Mucosa of gallbladder (tissue), 1 donor: ENCODE results near the gene GFRAL. TPM values are rescaled to one million over a fixed set of nuclear protein-coding genes. Genes with fewer than 3 reads are reported as not detected.
"Not testable (repeated sequence)": the region's sequence is repeated elsewhere in the genome, so short reads cannot be mapped to it uniquely, and the experiment has no call there.

Experiments
- DNase-seq: peaks from one replicate; pipeline ENCODE4 v3.0.0-alpha.2; 2020; ENCODE audit warnings: low spot score
- total RNA-seq: library from RNA; stranded (reverse); gene quantifications from one replicate; pipeline ENCODE4 v1.2.1, GENCODE V29; 2021
- donor health status: DM: no; HTN: no; CAD: no.

Gene GFRAL, protein sequence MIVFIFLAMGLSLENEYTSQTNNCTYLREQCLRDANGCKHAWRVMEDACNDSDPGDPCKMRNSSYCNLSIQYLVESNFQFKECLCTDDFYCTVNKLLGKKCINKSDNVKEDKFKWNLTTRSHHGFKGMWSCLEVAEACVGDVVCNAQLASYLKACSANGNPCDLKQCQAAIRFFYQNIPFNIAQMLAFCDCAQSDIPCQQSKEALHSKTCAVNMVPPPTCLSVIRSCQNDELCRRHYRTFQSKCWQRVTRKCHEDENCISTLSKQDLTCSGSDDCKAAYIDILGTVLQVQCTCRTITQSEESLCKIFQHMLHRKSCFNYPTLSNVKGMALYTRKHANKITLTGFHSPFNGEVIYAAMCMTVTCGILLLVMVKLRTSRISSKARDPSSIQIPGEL
- total RNA-seq = not detected

DNA sequence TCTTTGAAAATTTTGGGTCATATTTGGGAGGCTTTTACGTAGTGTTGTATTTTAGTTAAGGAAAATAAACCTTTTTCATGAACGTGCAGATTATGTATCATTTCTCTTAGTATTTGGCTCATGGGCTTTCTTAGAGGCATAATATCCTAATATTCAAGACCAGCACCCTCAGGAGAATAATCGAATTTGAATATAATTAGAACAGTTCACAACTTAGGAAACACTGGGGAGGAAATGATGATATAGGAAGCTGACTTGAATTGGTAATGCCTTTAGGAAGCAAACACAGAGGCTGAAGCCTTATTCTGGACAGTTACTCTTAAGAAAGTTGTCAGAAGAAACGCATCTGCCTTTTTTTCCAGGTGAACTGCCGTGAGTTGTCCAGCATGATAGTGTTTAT is at the start of gene GFRAL:
Gene GFRAL, plus strand, starts transcription at position 301 of the 400 bp plus-strand sequence. Its CDS starts 86 bp downstream, at position 387.
- no peak for DNase-seq

DNA sequence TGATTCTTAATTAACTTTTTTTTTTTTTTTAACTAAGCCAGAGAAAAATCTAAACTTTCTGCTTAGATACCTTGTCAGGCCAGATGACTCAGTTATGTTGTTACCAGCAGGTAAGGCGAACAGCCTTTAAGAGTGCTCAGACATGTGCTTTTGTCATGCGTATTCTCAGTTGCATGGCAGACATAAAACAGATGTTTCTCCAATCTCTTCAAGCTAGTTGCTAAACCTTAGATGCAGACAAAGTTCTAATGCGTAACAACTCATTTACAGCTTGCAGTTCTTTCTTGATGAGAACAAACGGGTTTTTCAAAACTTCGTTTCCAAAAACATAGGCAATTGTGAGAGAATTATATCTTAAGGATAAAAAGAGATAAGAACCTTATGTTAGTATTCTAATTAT is 49.6 kb upstream of the GFRAL start:
- no peak for DNase-seq

DNA sequence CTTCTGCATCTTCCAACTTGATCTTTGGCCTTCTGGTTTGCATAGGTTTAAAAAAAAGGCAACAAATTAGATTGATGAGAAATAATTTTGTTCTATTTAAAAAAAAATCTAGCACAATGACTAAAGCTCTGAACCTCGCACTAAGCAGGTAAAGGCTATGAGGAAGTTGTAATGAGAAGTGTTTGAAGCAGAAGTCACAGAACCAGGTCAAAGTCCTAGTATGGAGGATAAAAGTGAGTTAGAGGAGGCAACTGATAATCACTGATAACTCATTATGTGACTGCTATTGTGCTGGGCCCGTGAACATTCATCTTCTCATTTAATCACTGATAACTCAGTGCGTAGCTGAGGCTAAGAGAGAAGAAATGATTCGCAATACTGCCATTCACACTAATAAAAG is 46.1 kb upstream of the GFRAL start:
- peak; percentile 13 for DNase-seq

DNA sequence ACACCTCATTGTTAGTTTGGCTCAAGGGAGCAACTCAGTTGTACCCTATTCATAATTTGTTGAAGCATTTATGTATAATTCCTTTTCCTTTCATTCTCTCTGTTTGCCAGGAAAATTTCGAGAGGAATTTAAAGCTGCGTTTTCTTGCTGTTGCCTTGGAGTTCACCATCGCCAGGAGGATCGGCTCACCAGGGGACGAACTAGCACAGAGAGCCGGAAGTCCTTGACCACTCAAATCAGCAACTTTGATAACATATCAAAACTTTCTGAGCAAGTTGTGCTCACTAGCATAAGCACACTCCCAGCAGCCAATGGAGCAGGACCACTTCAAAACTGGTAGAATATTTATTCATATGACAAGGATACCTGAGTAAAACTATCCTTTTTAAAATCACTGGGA is 45.2 kb upstream of the GFRAL start:
- no peak for DNase-seq

DNA sequence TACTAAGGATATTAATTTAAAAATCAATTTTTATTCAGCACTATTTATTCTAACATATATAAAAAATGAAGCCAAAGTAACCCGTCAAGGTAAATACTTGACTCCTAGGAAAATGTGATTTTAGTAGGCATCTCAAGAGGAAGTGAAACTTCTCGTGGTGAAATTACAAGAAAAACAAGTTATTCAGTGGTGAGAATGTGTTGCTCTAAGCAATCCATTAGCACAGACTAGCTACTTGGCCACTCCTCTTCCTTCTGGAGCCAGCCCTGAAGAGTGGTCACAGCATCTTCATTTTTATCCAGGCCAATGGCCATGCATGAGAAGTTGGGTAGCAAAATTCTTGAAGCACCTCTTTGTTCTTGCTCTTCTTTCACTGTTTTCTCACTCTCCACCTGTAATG is 40.4 kb upstream of the GFRAL start:
- DNase-seq = no peak

DNA sequence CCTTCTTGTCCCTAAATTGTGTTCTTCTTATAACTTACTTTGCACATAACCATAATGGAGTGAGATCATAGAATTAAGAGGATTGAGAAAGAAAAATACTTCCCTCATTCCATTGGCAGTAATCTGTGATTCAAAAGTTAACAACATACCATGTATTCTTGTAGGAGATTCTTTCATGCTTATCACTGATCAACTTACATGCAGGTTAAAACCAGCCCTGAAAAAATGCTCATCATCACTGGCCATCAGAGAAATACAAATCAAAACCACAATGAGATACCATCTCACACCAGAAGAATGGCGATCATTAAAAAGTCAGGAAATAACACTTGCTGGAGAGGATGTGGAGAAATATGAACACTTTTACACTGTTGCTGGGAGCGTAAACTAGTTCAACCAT is 36.5 kb upstream of the GFRAL start:
- no peak for DNase-seq

DNA sequence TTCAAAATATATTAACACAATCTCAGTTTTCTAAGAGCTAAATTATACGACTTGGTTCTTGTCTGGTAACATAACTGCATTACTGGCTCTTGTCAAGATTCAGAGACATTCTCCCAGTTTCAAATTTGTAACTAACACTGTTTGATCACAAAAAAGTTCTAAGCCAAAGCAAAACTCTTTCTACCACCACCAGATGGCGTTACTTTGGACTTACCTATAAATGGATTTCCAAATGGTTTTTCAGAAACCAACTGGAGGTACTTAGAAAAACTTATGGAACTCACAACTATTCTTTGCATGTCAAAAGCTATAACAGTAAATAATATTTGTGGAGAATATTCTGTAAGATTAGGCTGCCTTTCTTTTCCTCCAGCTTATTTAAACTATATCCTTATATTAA is 34.2 kb upstream of the GFRAL start:
- DNase-seq = no peak

DNA sequence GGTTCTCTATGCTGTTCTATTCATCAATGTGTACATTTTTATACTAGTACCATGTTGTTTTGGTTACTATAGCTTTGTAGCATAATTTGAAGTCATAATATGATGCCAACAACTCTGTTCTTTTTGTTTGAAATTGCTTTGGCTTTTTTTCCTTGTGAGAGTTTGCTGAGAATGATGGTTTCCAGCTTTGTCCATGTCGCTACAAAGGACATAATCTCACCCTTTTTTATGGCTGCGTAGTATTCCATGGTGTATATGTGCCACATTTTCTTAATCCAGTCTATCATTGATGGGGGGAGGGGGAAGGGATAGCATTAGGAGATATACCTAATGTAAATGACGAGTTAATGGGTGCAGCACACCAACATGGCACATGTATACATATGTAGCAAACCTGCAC is 30.1 kb upstream of the GFRAL start:
- not testable (repeated sequence) for DNase-seq

DNA sequence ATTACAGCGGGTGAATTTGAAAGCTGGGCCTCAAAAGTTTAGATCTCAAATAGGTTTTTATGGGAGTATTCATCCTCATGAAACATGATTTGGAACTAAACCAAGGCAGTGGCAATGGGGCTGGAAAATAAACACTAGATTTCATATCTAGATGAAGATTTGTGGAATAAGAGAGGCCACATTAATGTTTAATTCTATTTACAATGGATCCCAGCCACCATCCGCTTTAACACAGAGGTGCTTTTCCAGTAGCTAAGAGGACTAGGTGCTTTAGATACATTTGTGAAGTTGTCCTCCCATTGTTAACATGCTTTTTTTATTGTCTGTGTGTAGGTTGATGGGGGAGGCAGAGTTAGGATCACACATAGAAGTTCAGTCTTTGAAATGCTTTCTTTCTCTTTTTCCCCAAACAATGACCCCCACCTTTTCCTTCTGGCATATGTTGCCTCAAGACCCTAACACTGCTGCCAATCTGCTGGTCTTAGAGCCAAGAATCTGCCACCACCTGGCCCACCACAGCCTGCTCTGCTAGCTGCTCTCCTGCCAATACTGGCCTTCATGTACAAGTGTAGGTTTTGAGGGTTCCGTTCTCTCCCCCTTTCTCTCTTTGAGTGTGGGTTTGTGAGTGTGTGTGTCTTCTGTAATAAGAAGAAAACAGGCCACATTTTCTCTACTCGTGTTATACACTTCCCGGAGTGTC is 27.8 kb upstream of the GFRAL start:
- no peak for DNase-seq

DNA sequence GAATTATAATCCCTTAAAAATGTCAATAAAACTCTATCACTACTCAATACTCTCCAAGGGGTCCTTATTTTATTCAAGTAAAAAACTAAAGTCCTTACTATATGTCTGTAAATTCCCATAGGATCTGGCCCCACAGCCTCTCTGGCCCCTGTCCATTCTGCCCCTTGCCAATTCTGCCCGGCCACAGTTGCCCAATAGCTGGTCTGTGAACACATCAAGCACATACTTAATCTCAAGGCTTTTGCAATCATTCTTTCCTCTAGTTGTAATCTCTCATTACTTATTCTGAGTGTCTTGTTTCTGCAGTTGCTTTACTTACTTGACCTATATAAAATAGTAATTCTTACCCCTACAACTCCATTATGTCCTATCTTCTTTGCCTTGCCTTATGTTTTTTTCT is 22.5 kb upstream of the GFRAL start:
- no peak for DNase-seq

DNA sequence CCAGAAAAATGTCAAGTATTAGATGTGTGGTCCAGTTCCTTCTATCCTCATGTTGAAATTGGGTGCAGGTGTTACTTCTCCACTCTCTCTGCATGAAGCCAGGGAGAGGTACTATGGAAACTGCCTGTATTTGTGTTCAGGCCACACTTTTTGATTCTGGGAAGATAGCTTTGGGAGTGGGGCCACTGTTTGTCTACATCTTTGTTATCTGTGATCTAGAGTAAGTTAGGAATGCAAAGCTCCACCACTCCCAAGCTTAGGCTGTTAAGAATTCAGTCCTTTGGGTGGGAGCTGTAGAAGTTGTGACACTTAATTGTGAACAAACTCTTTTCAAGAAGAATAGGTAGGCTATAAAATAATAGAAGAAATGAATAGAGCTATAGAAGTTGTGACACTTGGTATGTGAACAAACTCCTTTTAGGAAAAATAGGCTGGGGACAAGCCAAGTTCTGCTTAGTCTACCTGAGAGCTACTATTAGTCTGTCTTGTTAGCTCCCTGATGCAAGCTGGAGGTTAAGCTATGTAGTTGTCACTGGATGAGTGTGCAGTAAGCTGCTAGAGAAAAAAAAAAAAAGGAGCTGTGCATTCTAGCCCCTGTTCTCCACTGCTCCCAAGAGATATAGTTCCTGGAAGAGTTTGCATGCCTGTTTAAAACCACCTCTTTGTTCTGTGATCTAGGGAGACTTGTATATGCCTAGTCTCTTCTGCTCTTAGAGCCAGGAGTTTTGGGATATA is 7.1 kb upstream of the GFRAL start:
- DNase-seq = no peak

DNA sequence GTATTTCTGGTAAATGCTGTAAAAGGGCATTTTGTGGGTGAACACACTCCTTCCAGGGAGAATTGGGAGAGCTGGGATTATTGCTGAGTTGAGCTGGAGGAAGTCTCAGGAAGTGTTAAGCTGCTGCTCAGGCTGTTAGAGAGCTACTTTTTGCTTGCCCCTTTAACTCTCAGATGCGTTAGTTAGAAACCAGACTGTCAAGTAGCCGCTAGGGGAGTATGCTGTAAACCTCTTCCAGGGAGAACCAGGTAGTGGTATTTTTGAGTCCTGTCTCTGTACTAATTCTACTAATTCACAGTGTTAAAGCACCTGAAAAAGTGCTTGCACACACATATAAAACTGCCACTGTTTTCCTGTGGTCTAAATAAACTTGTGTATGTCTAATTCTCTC is 6.6 kb upstream of the GFRAL start:
- no peak for DNase-seq

DNA sequence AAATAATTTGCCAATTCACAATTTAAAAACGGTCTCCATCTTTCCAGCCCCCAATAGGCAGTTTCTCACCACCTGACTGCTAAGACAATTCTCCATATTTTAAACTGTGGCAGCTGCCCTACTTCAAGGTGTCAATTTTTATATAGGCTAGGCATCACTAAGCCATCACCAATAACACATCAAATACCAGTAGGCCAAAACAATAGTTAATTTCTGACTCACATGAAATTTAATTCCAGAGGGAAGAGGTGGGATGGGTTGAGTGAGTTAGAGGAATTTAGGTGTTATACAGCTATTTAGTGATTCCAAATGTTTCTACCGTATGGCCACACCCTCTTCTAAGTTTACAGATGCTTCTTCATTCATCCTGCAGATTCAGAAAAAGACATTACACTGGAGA is 49.9 kb downstream of the GFRAL start:
- no peak for DNase-seq

DNA sequence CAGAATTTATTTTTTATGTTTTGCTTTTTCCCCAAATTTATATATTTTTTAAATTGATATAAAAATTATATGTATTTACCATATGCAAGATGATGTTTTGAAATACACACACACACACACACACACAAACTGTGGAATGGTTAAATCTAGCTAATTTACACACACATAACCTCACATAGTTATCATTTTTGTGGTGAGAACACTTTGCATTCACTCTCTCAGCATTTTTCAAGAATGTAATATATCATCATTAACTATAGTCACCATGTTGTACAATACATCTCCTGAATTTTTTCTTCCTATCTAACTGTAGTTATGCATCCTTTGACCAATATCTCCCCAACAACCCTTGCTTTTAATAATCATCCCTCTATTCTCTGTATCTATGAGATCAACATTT is 52.2 kb downstream of the GFRAL start:
- DNase-seq = no peak

DNA sequence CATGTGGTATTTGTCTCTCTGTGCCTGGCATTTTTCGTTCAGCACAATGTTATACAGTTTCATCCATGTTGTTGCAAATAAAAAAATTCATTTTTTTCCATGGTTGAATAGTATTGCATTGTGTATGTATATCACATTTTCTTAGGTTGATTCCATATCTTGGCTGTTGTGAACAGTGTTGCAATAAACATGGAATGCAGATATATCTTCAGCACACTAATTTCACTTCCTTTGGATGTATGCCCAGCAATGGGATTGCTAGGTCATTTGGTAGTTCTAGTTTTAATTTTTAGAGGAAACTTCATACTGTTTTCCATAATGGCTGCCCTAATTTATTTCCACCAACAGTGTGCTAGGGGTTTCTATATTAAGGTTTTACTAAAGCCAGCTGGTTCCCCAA is 52.6 kb downstream of the GFRAL start:
- DNase-seq = no peak

DNA sequence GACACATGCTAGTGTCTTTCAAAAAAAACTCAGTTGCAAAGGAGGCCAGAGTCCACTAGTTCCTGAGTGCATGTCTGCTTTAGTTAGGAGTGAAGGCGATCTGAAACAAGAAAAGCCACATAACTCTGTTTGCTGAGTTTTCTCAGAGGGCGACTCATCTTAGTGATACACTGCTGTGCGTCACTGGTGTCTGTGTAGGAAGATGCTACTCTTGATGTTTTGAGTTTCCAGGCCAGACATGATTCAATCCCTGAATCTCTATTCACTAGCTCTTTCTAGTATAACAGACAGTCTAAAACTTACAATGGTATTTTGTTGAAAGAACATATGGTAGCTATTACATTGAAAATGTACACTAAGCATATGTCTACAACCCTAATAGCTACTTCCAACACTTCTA is 60.9 kb downstream of the GFRAL start:
- no peak for DNase-seq

DNA sequence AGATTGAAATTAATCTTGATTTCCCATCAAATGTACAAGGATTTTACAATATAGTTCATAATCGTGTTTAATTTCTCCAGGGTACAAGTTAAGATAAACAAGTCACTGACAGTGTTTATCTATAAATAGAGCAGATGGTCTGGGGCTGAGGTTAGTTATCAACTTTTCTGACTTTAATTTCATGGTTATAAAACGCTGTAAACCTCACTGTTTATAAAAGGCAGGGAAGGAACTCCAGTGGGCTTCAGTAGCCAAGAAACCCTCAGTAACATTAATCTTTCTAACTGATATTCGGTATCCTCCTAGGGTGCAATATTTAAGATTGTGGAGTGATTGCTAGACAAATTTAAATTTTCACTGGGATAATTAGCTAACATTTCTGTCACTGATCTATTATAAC is 68.6 kb downstream of the GFRAL start:
- no peak for DNase-seq

DNA sequence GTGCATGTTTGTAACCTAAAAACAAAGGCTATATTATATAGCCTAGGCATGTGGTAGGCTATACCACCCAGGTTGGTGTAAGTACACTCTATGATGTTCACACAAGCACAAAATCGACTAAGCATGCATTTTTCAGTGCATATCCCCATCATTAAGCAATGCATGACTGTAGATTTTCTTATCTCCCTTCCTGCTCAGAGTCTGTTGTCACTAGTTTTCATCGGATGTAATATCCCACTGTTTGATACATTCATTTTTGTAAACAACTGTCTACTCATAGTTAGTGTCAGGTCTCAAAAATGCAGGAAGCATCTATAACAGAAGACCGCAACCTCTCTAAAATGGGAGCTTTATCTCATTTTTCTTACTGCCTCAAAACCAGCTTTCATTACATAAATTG is 70.7 kb downstream of the GFRAL start:
- DNase-seq = no peak

DNA sequence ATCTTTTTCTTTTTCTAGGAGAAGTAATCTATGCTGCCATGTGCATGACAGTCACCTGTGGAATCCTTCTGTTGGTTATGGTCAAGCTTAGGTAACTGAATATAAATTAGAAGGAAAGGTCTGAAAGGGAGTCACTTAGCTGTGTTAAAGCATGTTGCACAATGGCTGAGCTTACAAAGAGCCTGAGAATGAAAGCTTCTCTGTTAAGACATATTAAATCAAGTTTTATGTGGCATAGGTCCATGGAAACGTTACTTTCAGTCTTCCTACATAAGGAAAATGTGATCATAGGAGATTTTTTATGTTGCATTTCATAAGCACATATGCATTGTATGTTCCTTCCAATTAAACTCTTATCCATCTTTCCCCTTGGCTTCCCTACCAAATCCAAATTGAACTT is 72.1 kb downstream of the GFRAL start:
- DNase-seq = no peak

DNA sequence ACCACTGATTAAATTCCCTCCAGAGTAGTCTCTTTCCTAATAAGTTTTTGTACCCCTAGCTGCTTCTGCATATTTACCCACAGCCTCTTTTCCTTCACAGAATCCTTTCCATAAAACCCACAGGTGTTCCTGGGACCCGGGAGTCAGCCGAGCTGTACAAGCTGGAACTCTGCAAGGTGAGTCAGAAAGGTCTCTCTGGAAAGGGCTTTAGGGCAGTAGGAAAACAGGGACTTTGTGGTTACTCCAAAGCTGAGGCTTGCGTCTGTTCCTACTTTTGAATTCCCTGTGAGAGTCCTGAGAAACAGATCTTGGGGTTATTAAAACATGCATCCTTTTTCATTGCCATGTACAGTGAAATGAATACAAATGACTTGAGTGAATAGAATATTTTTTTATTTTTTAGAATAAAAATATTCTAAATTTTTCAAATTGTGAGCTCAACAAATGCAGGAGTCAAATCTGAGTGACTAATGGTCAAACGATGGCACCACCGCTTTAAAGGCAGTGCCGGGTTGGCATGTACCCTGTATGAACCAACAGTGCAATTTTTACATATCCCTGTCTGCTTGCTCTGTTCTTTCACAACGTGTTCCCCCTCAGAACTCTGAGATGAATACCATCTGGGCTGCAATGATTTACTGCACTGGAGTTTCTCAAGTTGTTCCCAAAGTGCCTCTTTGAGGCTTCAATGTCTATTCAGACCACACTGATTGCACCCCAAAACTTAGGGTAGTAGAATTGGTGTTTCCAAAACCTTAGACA is 78.4 kb downstream of the GFRAL start:
- DNase-seq = peak; percentile 12

DNA sequence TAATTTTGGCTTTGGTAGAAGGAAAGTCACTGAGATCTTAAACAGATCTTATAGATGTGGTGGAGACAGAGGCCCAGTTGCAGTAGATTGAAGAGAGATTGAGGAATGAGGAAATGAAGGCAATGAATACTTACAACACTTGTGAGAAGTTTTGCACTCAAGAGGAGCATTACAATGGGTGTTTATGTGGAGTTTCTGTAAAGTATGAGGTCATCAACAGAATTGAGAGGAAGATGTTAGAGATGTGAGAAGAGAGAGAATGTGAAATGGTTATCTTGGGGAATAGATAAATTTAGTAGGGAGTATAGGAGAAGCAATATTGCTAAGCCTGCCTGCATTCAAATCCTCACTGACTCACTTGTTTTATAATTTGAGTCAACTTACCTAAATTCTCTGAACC is 83.4 kb downstream of the GFRAL start:
- no peak for DNase-seq

DNA sequence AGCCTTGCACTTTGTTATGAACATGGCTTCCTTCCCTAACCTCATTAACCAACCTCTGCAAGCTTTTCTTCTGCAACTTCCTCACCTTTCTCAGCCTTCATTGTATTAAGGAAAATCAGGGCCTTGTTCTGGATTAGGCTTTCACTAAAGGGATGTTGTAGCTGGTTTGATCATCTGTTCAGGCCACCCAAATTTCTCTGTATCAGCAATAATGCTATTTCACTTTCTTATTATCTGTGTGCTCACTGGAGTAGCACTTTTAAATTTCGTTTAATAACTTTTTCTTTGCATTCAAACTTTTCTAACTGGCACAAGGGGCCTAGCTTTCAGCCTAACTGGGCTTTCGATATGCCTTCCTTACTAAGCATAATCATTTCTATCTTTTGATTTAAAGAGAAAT is 96.7 kb downstream of the GFRAL start:
- no peak for DNase-seq
